OCI-LY3 (cell line): ENCODE data around the gene FSIP1.

Source experiments
- CTCF ChIP-seq: fragments of 200-600, 300-600 bp; sonication (generic); IDR thresholded peaks from 2 replicates; pipeline ENCODE4 v1.5.1; 2014; ENCODE audit warnings: antibody characterized with exemption, low read length, low read depth
- EZH2phosphoT487 ChIP-seq: fragments of 200-600 bp; shearing (Covaris generic); IDR thresholded peaks from 2 replicates; pipeline ENCODE4 v1.6.1; 2018; ENCODE audit warnings: antibody characterized with exemption, mixed run types, low read depth

- TF ChIP-seq CTCF (no peak), EZH2phosphoT487 (no peak)
These were observed 138.9 kb downstream of the FSIP1 start for GRCh38 chr15:39643727-39644126.
